GM18526 (cell line): ENCODE results near the gene APOL3.

Source experiments
- POLR2A ChIP-seq: IDR thresholded peaks from 3 replicates; pipeline ENCODE4 v1.6.1; 2011; ENCODE audit not compliant: insufficient read length; ENCODE audit errors: extremely low read depth

APOL3 gene

DNA sequence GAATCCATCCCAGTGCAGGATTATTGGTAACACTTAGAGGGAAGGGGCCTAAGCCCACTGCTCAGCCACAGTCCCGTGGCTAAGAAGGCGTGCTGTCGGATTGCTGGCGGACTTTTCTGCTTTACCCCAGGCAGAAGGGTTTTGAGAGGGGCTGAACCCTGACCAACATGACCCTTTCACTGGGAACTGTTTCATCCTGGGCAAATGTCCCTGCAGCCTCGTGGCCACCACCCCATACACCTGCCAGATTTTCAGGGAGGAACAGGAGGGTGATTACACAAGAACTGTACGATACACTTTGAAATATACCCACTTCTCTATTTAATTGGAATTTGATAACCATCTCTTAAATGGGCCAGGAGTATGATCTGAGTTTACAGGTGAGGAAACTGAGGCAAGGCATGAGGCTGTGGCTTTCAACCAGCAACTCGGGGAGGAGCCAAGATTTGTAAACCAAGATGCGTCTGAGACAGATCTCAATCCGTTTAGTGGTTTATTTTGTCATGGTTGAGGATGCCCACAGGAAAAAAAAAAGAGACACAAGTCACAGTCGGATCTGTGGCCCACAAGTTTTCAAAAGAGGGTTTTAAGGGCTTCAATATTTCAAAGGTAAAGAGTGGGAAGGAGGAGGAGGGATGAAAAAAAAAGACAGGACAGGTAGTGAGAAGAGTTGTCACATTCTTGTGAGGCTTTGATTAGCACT lies 6.1 kb upstream of the APOL3 start:
- no peak for TF ChIP-seq POLR2A

DNA sequence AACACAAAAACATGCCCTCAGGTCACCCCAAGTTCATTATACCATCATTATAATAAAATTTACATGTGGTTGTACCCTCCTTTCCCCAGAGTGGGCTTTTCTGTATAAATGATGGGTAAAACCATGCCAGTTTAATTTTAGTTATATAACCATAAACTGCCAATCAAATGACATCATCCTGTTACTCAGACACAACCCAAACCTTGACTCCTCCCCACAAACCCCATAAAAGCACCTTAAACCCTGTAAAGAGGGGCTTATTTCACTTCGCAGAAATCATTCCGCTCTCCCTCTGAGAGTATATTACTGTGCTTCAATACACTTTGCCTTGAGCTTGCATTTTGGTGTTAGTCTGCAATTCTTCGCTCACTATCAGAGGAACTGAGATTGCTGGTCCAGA lies 5.5 kb upstream of the APOL3 start:
- no peak for TF ChIP-seq POLR2A

DNA sequence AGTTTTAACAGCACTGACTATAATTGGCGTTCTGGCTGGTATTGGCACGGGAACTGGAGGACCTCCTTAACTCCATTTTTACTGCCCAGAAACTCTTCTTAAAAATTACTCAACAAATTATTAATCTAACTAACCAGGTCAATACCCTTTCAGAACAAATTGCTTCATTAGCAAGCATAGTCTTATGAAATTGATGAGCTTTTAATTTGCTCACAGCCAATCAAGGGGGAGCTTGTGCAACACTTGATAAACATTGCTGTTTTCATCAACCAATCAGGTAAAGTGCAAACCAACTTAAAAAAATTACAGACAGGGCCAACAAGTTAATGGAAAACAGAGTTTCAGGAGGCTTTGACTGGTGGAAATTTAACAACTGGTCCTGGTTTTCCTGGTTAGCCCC lies 4.6 kb upstream of the APOL3 start:
- TF ChIP-seq POLR2A, result no peak

DNA sequence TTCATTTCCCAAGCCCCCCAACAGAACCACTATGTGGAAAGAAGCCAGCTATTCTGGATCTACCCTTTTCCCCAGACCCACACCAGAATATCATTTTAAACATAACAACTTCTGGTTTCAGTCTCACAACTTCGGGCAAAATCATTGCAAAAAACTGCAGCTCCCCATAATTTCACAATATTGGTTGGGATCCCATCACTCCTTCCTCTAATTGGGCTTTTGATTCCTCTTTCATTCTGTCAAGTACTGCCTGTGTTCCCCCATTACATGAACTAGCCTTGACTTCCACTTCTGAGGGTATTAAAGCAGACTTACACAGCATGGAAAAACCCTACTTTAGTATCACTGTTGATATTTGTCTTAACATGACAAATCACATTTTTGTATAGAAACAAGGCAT lies 4.1 kb upstream of the APOL3 start:
- TF ChIP-seq POLR2A, result no peak

DNA sequence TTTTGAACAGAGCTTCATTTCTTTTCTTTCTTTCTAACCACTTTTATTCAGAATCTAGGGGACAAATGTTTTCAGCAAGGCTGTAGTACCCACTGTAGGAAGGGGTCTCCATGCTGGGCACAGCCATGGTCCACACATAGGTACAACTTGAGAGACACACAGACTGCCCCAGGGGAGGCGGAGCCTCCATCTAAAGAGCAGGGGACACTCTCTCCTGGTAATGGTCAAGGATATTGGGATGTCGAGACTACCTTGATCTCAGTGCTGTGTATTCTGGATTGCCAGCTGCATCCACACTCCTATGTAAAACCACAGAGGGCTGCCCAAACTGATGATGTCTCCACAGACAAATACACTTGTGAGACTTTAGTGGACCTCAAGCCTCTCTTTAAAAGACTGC lies 2.9 kb upstream of the APOL3 start:
- TF ChIP-seq POLR2A, result no peak

DNA sequence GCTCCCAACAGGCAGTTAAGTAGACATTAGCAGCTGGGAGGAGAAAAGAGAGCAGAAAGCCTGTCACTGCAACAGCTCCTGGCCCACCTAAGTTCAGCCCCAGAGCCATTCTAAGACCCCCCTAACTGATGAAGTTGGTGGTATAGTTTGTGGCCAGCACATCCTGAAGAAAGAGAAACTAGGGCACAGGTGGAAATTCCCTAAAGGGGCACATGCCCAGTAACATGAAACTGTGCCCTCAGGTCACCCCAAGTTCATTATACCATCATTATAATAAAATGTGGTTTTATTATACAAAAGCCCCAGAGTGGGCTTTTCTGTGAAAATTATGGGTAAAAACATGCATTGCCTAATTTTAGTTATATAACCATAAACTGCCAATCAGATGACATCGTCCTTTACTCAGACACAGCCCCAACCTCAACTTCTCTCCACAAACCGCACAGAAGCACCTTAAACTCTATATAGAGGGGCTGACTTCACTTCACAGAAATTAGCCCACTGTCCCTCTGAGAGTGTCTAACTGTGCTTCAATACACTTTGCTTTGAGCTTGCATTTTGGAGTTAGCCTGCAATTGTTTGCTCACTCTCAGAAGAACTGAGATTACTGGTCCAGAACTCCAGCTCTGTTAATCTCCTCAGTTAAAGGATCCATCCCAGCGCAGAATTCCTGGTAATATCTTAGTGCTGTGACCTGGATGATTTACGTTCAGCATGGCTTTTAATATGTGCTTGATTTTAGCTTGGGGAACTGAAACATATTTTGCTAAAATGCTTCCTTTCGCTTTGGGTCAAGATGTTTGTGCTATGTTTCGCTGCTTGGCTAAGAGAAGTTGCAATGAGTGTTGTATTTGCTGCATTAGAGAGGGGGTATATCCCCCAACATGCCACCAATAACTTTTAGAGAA lies 1.8 kb upstream of the APOL3 start:
- no peak for TF ChIP-seq POLR2A

DNA sequence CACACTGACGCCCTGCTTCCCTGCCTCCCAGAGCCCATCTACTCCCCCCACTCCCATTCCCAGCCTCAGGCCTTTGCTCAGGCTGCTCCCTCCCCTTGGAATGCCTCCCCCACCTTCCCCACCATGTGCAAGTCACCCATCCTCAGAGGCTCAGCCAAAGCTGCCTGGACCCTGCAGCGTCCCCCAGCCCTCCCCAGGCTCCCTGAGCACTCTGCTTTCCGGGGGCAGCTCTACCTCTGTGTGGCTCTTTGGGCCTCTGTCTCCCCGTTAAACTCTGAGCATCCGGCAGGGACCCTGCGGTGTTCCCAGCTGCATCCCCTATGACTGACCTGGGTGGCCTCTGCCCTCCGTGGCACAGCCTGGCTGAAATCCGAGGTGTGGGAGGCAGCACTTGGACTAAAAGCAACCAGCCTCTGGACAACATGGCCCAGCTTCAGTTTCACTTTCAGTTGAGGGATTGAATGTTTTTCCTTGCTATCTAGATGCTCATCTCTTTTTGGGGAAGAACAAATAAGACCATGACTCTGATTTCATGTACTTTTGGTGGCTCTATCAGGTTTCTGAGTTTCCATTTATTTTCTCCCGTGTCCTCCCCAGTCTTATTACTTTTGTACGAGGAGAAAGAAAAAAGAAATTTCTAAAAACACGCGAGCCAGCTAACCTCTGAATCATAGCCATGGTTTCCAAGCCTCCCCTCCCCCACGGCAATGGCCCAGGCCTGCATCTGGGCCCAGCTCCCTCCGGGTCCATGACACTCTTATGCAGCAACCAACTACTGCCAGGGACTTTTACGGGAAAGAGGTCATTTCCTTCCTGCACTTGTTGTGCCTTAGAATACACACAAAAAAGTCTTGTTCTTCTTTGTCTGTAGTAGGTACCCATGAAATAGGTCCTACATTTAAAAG lies 3.8 kb downstream of the APOL3 start:
- no peak for TF ChIP-seq POLR2A

DNA sequence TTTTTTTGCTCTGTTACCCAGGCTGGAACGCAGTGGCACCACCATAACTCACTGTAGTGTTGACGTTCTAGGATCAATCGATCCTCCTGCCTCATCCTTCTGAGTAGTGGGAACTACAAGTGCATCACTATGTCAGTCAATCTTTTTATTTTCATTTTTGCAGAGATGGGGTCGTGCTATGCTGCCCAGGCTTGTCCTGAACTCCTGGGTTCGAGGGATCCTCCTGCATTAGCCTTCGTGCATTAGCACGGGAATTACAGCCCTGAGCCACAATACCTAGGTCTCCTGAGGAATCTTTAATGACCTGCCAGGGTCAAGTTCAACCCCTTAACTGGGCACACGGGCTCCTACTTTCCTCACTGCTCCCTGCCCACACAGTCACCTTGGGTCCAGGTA lies 4.4 kb downstream of the APOL3 start:
- TF ChIP-seq POLR2A, result no peak

DNA sequence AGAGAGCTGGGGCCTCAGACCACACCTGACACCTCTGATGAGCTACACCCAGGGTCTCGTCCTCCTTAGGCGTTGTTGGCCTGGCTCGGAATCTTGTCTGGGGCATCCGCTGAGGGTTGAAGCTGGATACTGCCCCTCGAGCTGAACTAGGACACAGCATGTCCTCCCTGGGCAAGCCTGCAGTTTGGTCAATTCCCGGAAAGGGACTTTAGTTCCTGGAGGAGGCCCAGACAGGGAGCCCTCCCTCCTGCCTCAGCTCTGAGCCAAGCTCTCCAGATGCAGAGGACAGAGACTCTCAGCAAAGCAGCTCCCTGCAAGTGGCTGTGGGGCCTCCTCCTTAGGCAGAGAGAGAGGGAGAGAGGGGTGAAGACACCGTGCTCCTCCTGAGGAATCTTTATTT lies 4.9 kb downstream of the APOL3 start:
- no peak for TF ChIP-seq POLR2A

DNA sequence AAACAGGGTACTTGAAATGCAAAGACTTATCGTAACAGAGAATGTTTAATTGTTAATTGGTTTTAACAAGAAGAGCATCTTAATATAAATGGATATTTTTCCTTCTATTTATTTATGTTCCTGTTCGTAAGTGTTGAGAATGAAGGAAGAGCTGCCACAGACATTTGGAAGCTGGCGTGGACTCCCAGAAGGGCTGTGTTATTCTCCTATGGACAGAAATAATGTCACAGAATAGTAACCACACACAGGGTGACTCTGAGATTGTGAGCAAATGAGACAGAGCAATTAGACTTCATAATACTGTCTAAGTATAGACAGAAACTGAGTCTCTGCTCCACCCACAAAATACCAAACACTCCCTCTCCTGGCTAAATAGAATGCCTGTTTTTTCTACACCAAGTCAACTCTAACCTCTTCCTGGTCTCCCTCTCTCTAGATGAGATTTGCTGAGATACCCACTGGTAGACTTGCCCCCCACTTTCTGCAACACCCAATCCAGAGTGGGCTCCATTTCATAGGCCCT lies 6.1 kb downstream of the APOL3 start:
- TF ChIP-seq POLR2A, result no peak

DNA sequence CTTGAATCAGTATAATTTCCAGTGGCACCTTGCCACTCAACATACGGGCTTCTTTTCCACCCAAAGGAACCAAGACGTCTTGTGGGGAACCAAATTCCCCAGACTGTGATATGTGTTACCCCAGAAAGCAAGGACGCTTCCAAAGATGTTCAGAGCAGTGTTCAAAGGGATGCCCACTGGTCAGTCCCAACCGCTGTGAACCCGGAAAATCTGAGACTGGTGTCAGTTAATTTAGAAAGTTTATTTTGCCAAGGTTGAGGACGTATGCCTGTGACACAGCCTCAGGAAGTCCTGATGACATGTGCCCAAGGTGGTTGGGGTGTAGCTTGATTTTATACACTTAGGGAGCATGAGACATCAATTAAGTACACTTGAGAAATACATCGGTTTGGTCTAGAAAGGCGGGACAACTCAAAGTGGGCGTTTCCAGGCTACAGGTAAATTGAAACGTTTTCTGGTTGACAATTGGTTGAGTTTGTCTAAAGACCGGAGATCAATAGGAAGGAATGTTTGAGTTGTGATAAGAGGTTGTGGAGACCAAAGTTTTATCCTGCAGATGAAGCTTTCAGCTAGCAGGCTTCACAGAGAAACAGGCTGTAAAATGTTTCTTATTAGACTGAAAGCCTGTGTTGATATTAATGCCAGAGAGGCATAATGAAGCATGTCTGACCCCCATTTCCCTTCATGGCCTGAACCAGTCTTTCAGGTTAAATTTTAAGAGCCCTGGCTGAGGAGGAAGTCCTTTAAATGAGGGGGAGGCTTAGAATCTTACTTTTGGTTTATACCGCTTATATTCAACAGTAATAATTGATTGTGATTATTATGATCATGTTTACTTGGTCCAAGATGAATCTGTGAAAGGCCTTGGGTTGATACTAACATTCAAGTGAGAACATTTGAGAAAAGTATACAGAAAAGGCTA lies 6.8 kb downstream of the APOL3 start:
- no peak for TF ChIP-seq POLR2A

DNA sequence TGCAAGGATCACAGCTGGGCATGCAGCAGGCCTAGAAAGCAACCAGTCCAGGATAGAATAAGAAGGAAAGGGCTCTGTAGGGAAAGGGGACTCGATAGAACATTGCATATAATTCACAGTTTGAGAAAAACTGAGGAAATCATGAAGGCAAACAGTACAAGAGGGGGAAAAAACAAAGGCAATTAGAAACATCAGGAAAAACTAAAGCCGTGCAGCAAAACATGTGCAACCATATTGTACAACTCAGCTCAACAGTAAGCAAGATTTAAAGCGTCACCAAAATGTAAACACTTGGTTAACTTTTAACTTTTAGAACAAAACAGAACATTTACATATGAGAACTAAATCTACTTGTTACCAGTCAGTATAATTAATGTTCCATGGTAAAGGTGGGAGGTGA lies 8.5 kb downstream of the APOL3 start:
- no peak for TF ChIP-seq POLR2A

DNA sequence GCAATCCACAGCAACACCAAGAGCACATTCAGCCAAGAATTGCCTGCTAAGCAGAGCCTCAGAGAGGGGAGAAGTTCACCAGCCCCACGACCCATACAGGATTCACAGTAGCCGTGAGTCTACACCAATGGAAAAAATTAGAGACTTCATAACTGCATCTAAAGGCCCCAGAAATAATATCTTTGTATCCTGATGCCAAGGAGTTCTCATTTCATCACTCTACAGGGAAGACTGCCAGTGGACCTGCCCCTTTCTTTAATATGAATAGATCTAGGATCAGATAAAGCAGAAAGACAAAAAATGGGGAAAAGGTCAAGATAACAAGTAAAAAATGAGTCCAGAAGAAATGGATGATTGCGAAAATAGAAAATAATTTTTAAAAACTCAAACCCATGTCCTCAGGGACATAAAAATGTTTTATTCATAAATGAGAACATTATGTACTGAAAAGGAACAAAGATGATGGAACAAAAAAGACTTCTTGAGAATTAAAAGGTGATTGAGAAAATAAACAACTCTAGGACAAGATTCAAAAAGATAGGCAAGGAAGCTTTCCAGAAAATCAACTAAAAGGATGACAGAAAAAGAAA lies 9.5 kb downstream of the APOL3 start:
- TF ChIP-seq POLR2A, result no peak

DNA sequence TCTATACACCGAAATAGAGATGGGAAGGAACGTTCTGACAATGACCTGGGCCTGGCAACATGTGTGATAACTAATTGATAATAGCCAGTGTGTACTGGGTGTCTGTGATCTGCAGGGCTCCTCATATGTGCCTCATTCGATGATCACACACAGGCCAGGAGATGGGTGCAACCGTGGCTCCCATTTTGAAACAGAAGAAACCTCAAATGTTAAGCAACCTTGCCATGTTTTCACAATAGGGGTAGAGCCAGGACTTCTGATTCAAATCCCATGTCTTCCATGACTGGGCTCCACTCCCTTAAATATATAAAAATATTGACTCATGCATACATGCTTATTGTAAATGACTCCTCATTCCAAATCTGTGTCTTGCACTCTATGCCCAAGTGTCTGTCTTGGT lies 11.1 kb downstream of the APOL3 start:
- no peak for TF ChIP-seq POLR2A
